ENCODE results near the gene NSMCE1.

The NSMCE1 gene

DNA sequence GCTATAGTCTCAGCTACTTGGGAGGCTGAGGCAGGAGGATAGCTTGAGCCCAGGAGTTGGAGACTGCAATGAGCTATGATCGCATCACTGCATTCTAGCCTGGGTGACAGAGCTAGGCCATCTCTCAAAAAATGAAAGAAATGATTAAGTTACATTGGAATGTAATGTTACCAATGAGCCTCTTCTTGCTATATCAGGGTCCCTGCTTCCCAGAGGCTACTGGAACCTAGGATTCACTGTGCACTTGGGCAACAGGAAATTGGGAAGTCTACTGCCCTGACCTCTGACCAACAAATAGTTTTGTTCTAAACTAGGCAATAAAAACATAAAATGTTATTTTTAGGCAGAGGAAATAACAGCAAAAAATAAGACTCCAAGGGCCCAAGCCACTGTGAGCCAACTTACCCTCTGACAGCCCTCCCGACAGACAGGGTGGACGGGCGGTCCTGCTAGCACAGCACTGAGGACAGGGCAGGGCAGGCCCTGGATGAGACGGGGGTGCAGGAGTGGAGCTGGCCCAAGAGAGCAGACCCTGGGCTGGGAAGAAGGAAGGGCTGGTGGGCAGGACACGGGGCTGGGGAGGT is 27.5 kb downstream of the NSMCE1 start:
- DNase-seq, result no peak

DNA sequence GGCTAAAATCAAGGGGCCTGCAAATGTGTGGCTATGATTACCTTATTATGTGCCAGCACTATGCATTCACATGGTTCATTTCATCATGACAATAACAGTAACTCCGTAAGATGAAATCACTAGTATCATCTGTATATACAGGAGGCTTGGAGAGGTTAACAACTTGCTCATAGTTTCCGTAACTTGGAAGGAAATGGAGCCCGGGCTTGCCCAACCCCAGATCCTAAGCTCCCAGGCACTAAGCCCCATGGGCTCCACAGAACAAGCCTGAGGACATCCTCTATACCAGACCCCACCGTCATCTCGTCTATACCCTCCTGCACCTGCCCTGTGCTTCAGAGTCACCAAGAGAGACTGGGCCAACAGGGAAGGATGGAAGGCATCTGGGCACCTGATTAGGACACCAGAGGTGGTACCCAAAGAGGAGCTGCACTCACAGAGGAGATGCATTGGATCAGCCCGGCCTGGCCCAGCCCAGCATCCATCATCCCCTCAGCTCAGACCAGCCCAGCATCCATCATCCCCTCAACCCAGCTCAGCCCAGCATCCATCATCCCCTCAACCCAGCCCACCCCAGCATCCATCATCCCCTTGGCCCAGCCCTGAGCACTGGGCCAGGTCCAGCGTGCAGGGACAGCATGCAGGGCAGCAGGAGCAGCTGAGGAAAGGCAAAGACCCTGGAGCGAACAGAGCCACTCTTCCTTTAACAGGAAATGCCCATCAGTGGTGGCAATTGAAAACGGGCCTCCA is 28.5 kb downstream of the NSMCE1 start:
- no peak for DNase-seq

DNA sequence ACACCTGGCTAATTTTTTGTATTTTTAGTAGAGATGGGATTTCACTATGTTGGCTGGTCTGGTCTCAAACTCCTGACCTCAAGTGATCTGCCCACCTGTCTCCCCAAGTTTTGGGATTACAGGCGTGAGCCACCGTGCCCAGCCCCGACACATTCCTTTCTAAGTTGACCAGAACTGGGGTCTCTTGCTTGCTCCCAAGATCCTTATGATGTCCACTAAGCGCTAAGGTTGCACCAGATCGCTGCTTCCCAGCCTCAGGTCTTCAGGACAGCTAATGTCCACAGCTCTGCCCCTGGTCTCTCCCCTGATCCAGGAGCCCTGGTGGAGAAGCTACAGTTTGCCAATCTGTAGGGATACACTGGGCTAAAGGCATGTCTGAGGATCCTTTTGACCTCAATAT is 29.5 kb downstream of the NSMCE1 start:
- no peak for DNase-seq

DNA sequence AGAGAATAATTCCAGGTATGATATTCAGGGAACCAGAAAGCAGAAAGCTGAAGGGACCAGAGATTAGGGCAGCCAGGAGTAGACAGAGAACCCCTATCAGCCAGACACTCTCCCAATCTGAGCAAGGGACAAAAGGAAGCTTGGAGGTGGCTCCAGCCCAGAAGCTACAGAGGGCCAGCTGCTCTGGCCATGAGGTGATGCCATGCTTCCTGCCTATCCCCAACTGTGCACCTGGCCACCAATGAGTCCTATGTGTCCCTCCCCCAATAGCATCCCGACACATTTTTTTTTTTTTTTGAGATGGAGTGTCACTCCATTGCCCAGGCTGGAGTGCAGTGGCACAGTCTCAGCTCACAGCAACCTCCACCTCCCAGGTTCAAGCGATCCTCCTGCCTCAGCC is 30.0 kb downstream of the NSMCE1 start:
- no peak for DNase-seq

DNA sequence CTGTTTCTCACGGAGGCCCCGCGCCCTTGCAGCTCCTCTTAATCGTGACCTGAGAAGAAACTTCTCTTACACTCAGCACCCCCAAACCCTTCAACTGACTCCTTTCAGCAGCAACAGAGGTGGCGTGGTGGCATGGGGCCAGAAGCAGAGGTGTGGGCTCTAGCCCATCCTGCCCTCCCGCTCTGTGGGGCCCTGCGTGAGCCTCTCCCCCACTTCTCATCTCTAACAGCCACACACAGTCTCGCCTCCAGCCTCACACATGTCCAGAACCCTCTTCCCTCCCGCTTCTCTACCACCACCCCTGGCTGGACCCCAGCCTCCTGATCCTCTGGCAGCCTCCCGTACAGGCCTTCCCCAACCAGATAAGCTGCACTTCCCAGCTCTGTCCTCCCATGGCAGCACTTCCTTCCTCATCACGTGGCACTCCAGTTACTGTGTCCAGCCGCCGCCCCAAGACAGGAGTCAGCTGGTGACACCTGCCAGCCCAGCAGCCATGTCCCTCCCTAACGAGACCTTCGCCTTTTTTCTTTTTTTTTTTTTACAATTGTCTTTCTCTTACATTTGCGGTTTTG is 30.5 kb downstream of the NSMCE1 start:
- DNase-seq, result peak; percentile 50

DNA sequence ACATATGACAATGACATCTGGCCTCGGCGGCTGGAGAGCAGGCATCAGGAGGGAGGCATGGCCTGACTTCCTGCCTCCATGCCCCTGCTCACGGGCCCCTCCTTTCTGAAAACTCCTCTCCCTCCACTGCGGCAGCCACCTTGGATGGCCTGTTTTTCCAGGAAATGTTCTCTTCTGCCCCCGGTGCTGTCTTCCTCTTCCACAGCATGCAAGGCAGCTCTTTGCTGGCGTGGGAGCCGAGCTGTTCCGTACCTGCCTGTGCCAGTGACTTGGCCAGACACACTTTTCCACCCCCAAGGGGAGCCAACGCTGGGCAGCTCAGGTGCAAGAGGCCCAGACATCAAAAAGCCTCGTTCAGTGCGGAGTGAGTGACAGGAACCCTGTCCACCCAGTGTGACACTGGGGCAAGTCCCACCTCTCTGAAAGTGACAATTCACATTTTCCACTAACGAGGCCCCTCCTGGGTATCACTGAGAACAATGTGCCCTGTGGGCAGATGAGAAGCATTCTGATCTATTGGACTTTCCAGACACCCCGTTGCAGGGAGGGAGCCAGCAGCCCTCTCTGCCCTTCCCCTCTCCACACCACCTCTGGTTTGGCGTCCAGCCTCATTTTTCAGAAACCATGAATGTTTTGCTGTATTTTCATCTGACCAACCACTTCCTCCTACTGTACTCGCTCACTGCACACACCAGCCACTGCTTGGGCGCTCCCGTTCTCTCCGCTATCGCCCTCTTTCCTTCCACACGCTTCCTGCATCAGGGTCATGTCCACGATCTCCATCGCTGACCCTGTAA is 31.2 kb downstream of the NSMCE1 start:
- DNase-seq, result peak; percentile 62

DNA sequence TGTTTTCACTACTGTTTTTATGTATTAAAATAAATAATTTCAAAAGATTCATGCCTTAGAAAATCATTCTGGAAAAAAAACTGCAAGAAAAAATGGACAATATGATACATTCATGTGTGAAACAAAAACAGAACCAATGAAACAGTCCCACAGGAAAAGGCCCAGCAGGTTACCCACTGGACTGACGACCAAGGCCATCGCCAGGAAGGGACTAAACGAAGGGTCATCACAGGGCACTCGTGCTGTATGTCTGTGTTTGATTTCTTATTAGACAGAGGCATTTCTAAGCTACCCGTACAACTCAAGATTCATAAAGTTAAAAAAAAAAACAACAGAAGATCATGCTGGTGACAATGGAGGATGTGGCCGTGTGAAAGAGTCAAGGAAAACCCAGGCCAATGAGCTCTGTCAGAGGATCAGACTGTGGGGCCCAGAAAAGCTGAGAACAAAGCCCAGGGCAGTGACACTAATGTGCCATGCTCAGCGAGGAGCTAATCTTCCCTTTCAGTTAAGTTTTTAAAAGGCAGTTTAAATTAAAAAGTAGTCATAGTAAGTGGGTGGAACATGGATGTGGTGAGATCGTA is 31.8 kb downstream of the NSMCE1 start:
- no peak for DNase-seq

DNA sequence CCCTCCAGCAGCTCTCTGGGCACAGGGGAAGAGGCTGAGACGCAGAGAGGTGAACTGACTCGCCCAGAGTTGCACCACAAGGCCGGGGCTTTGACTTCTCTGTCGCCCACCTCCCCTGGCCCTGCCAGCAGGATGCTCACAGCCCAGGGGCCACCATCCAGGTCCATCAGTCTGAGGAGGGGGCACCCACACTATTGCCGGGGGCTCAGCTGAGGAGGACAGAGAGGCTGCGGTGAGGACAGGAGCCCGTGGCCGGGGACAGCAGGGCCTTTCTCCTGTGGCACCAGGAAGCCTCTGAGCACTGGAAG is 32.7 kb downstream of the NSMCE1 start:
- DNase-seq, result no peak

DNA sequence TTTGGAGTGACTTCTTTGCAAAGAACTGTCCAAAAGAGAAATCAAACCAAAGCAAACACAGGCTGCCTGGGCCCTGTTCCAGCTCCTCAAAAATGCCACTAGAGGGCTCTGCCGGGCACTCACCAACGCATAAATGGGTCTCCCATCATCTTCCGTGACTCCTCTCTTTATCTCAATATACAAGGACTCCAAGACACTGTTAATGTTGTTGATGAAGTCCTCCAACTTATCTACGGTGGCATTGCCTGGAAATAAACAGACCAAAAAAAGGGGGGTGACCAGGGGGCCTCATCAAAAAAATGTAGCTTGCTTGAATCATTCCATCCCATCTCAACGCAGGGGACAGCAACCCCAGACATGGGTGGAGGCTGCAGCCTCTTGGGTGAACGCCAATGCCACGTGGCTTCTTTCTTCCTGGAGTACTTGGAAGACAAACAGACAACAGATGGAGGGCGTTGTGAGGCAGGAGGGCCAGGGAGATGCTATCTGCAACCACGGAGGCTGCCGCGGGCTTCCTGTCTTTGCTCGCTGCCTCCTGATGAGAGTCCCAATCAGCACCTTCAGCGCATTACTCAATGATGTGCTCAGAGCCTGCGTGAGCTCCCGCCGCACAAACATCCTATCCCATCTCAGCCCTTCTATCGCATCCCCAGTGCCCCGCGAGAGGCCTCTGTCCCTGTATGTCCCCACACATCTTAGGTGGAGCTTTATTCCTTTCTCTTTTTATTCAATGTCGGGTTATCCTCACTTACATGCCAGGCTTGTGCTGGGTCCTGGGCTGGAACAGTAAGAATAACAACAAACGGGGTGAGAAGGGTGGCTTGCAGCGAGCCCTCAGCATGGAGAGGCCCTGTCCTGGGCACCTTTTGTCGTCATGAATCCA is 33.3 kb downstream of the NSMCE1 start:
- DNase-seq, result peak; percentile 87

DNA sequence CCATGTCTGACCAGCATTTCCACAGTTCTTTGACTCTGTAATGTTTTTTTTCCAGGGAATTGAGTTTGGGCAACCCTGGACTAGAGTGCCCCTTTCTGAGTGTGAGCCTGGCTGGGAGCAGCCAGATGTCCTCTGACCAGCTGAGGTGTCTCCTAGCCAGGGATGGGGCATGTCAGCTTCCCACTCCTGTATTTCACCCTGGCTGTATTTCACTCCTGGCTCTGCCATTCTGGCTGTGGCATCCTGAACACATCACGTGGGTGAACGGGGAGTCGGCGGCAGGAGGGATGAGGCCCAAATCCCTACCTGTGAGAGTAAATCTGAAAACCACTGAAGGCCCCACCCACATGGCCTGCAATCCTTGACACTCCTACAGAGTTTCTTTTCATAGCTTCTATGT is 34.0 kb downstream of the NSMCE1 start:
- no peak for DNase-seq

DNA sequence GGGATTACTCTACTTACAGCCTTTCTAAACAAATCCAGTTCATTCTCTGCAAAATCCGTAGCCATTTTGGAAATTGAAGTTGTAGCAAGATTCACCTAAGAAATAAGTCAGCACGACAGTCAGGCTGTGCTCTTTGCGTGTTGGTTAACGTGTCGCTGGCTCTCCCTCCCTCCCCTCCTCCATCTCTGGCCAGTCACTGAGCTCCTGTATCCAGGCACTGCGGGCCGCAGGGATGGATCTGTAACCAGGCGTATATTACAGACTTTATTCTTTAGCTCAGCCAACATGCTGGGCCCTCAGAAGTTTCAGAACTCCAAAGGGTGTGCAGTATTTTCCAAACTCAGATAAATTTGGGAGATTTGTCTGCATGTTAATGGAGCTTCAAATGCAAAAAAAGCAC is 34.4 kb downstream of the NSMCE1 start:
- DNase-seq, result no peak

DNA sequence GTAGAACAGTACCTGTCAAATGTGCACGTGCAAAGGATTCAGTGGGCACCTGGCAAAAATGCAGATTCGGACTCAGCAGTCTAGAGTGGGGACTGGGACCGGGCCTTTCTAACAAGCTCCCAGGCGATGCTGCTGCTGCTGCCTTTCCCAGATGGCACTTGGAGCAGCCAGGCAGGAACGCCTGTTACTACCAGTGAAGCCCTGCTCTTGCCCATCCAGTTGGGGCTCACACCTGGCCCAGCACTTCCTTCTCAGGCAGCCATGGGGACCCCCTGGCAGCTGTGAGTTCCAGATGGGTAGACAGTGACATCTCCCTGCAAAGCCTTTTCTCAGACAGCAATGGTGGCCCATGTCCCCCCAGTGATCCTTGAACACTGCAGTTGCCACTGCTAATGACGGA is 34.8 kb downstream of the NSMCE1 start:
- no peak for DNase-seq

DNA sequence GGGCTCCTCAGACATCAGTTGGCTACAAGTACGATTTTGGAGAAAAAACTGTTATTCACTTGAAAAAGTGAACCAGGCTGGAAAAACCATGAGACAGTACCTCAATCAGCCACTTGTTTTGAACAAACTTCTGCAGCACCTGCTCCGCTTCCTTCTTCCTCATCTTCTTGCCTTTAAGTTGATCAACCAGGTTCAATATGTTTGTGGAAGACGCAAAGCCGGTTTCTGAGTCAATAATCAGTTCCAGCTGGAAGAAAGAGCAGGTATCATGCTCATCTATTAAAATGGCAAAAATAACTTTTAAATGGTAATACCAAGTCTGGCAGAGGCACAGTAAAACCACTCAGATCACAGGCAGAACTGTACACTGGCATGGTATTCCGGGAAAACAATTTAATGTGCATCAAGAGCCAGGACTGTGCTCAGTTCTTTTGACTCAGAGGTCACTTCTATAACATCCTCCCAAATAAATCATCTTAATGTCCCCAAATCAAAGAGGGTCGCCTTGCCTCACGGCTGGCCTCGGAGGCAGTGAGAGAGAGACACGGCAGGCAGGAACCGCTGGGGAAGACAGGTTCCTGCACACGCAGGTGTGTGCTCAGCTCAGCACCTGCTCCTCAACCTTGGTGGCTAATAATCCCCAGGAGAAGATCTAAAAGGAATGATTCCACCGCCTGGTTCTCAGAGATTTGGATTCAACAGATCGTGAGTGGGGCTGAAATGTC is 35.5 kb downstream of the NSMCE1 start:
- no peak for DNase-seq

DNA sequence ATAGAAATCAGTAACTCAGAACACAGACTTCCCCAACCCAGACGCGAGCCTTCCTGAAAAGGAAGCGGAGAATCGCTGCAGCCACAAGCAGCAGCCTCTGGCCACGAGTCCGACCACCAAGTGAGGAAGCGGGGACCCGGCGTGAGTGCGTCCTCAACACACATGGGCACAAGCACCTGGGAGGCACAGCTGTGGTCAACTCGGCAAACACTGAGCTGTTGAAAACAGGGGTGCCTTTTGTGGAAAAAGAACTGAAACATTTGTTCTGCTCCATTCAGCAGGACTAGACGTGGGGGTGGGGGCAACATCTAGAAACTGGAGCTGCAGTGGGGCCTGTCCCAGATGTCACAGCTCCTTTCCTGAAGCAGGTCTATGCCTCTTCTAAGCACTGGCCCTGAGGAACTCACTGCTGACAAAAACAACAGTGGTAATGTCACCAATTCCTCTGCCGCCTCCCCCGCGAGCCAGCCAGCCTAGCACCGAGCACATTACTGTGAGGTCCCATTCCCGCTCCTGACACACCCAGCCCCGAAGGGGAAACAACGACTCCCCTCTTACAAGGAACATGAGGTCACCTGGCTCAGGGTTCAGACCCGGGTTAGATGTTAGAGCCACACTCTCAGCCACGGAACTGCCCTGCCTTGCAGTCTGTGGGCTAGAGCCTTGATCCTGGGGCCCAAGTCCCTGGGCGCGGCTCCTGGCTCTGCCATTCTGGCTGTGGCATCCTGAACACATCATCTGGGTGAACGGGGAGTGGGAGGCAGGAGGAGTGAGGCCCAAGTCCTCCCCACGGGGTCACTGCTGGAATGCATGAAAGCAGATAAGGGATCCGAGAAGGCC is 36.3 kb downstream of the NSMCE1 start:
- DNase-seq, result no peak

DNA sequence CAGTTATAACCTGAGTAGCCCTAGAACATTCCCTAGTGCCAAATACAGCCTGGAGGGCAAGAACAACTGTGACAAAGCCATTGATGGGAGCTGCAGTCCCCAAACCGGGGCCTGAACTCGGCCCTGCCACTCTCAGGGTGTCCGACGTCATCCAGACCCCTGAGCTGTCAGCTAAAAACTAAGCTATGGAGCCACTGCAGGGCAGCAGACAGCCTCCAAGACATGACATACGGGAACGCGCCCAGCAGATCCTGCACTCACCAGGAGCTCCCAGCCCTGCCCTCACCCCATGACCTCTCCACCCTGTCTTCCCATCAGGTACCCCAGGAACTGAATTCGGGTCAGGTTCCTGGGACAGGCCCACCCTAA is 36.9 kb downstream of the NSMCE1 start:
- no peak for DNase-seq

DNA sequence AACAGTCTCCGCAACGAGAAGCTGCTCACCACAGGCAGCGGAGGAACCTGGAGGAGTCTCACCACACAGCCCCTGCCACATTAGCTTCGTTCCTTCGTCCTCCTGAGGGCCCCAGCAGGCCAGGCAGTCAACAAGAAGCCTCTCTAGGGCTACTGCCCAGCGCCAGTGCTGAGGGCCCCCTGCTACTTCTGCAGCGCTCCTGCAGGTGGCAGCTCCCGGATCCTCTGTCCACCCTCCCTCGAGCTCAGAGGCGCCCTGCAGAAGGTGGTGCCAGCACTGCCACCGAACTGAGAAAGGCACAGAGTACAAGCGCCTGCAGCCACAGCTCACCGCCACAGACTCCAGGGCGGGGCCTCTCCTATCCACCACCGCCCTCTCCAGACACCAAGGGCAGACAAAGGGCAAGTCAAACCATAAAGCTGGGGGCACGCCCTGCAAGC is 38.0 kb downstream of the NSMCE1 start:
- DNase-seq, result peak; percentile 79

DNA sequence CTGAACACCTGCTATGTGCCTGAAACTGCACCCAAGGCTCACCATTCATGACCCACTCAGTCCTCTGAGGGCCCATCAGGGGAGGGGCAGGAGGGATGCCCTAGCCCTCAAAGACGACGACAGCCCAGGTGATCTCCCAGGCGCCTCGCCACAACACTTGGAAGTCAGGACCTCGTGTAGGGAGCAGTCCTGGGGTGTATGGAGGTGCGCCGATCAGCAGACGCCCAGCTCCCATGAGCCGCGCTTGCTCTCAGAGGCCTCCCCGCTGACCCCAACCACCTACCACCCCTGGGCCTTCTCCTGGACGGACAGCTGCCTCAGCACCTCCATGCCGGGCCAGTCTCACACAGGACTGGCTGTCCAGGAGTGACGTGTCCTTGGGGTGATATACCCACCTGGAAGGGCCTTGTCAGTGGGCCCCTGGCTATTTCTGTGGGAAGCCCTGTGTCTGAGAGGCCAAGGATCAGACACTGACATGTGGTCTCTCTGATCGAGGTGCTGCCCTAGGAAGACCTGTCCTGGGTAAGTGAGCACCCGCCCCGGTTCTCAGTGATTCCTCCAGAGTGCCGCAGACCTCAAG is 38.6 kb downstream of the NSMCE1 start:
- DNase-seq, result no peak

DNA sequence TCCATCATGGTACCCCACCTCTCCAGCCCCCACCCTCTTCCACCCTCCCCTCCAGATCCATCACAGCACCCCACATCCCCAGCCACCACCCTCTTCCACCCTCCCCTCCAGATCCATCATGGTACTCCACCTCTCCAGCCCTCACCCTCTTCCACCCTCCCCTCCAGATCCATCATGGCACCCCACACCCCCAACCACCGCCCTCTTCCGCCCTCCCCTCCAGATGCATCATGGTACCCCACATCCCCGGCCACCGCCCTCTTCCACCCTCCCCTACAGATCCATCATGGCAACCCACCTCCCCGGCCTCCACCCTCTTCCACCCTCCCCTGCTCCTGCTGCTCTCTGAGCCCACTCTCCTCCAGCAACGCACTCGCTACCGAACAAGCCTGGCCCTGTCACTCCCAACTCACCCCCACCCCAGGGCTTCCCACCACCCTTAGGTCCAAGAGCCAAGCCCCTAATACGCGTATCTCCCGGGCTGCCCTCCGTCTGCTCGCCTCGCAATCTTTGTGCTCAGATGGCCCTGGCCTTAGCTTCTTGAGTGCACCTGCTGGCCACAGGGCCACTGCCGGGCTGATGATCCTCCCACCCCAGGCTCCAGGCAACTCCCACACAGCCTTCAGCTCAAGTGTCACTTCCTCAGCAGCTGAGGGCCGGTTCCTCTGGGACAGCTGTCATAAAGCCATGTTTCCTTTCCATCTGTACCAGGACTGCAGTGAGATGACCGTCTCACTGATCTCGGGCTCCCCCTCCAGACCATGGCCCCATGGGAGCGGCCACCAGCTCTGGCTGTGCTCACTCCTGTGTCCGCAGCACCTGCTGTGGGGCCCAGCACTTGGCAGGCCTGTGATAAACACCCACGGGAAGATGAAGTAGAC is 39.7 kb downstream of the NSMCE1 start:
- no peak for DNase-seq

DNA sequence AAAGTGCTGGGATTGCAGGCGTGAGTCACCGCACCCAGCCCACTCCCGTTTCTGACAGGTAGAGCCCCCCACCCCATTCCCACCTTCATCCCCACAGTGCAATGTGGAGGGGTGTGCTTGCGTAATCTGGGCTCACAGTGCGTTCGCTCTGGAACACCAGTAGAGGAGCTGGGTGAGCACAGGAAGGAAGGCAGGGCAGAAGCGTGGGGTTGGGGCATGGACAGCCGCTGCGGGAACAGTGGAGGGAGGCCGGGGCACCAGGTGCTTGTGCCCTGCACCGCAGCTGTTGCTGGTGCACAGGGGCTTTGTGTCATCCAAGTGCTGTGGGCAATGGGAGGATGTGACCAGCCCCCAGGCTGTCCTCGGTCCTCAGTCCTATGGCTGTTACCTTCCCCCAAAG is 40.5 kb downstream of the NSMCE1 start:
- DNase-seq, result no peak

Measured in activated gamma-delta T cell treated with Interleukin-2 at 50 U/mL for 16 hours (primary cell).